Pancreas (tissue), 10 donors: Measurements from ENCODE around the gene CNDP1. TPM values are rescaled to one million over a fixed set of nuclear protein-coding genes. Genes with fewer than 3 reads are reported as not detected.

Experiments
- ATAC-seq, 4 donors: fragments of 200-7000 bp; cut with Tn5 transposase; one replicate each; pipeline versions ENCODE4 v1.8.0 to v1.9.1; 2020; ENCODE audit warnings: mild to moderate bottlenecking in 4 of 4, moderate library complexity in 4 of 4
- DNase-seq, 6 donors: peaks; one replicate each; pipeline ENCODE4 v3.0.0-alpha.2; 2020
- FAIRE-seq: peaks from 2 replicates; lab custom pipeline; 2012; peaks lifted over from hg19 to GRCh38; lab: Jason Lieb, UNC
- H3K27ac ChIP-seq, 4 donors: fragments of 200-600 bp; sonication (generic); 1 replicate in 3 of 4; 2 replicates in 1 of 4; pipeline versions ENCODE4 v1.5.0 to v1.8.0; 2020
- H3K27me3 ChIP-seq, 4 donors: fragments of 200-600 bp; one replicate each; pipeline ENCODE4 v1.8.0; 2021
- H3K36me3 ChIP-seq, 3 donors: fragments of 200-600 bp; sonication (generic) in 1 of 3; one replicate each; pipeline versions ENCODE4 v1.5.0 to v1.8.0; 2020 to 2021
- H3K4me1 ChIP-seq, 3 donors: fragments of 200-600 bp; one replicate each; pipeline ENCODE4 v1.8.0; 2021
- H3K4me3 ChIP-seq, 4 donors: fragments of 200-600 bp; sonication (generic) in 2 of 4; one replicate each; pipeline versions ENCODE4 v1.5.0 to v1.8.0; 2020 to 2021
- H3K9me3 ChIP-seq, 4 donors: fragments of 200-600 bp; one replicate each; pipeline ENCODE4 v1.8.0; 2021
- CTCF ChIP-seq, 4 donors: fragments of 200-600 bp; sonication (generic) in 3 of 4; IDR thresholded peaks; one replicate each; pipeline versions ENCODE4 v1.5.0 to v1.8.0; 2021; ENCODE audit warnings: antibody characterized with exemption in 4 of 4
- WGBS, 2 donors: extraction: QIAGEN DNeasy Blood & Tissue Kit; methylation state at CpG; one replicate each; pipeline ENCODE4 v1.1.7; 2013; 5-methylcytosine and 5-hydroxymethylcytosine counted together
- intact Hi-C, 3 donors: fragments of 100-400 bp; cut with DNase I; formaldehyde crosslinking; loops; one replicate each; pipeline versions ENCODE4 v1.11.1 to v1.14.2; 2022
- polyA plus RNA-seq, 2 donors: library from polyadenylated mRNA; stranded (reverse); fragments of 200-250 nt; gene quantifications; one replicate each; pipeline ENCODE4 v1.2.3, GENCODE V29; 2013
- total RNA-seq, 6 donors: library from RNA; stranded (reverse); fragmentation: NEBNext Ultra II Directional in 4 of 6; extraction: Animal tissue kit (Norgen Biotek cat#: 25700) in 4 of 6; gene quantifications; one replicate each; pipeline versions ENCODE4 v1.2.1 to v1.2.4, GENCODE V29; 2021 to 2023
- donor health status: healthy with polysubstance abuse.
- donor health status: DM: no; HTN: no; CAD: no; lungs with moderate emphysema.
- donor health status: DM: no; HTN: no; CAD: no.
- donor health status: control.
- donor health status: control.
- donor health status: Bipolar disorder and iron deficiency.
- donor health status: DM: yes; HTN: yes; CAD: no.
- donor health status: DM: no; HTN: no; CAD: no.
- donor health status: DM: no; HTN: no; CAD: no.
- donor health status: DM: yes; HTN: yes; CAD: no.

CNDP1 gene
- total and polyA plus RNA-seq, 8 donors, result 0.09 to 0.84 (median 0.21) TPM; not detected in 2

GRCh38 chr18:74589811-74590210 lies 55.5 kb downstream of the CNDP1 start:
- no peaks in the 10 kb centered on the region for H3K9me3 ChIP-seq
- ATAC-seq (peak in 1 of 4 donors; percentile 34), FAIRE-seq (no peak), DNase-seq (no peak)
- H3K4me3 ChIP-seq, result no peak overlapping the region
- no peak overlapping the region for H3K27ac ChIP-seq
- WGBS, 2 donors, result 62 to 64% methylated on average over 3 of the region's 3 CpGs
- no peaks in the 10 kb centered on the region for H3K27me3 ChIP-seq
- H3K36me3 ChIP-seq, result no peaks in the 10 kb centered on the region
- H3K4me1 ChIP-seq, result no peaks in the 10 kb centered on the region
- intact Hi-C loops, result no loop called here
- no peak for TF ChIP-seq CTCF (IDR thresholded peaks at IDR 0.05)

- no peak overlapping the region for H3K27ac ChIP-seq
- DNase-seq, result no peak
- no peak for FAIRE-seq
- no peaks in the 10 kb centered on the region for H3K27me3 ChIP-seq
- intact Hi-C loops, result no loop called here
- no peaks in the 10 kb centered on the region for H3K9me3 ChIP-seq
- no peak overlapping the region for H3K4me3 ChIP-seq
- H3K4me1 ChIP-seq, result peaks cover under 1 to 2% (median under 1%) of the 10 kb centered on the region in 3 donors
- 71 to 76% methylated on average over 1 of the region's 1 CpG for WGBS, 2 donors
- no peak for ATAC-seq
- TF ChIP-seq CTCF (IDR thresholded peaks at IDR 0.05), result no peak
- H3K36me3 ChIP-seq, result no peaks in the 10 kb centered on the region
Observed at GRCh38 chr18:74590671-74591070, 56.4 kb downstream of the CNDP1 start.

GRCh38 chr18:74595431-74595830 lies 61.1 kb downstream of the CNDP1 start:
- no peak for FAIRE-seq
- peaks cover 9 to 16% (median 14%) of the 10 kb centered on the region in 3 donors for H3K4me1 ChIP-seq
- no peak for TF ChIP-seq CTCF (IDR thresholded peaks at IDR 0.05)
- no peak for ATAC-seq
- intact Hi-C loops, result no loop called here
- DNase-seq, result no peak
- H3K9me3 ChIP-seq, result no peaks in the 10 kb centered on the region
- H3K27ac ChIP-seq, result no peak overlapping the region
- no peaks in the 10 kb centered on the region for H3K36me3 ChIP-seq
- H3K4me3 ChIP-seq, result no peak overlapping the region
- no peaks in the 10 kb centered on the region for H3K27me3 ChIP-seq

GRCh38 chr18:74597034-74597661 lies 62.8 kb downstream of the CNDP1 start:
- DNase-seq (peak in 5 of 6 donors; percentile 51 to 83 (median 63)), FAIRE-seq (no peak), ATAC-seq (peak; percentile 63 to 78 (median 70))
- intact Hi-C loops, result no loop called here
- Histone ChIP-seq H3K4me1 (peaks cover 9 to 16% (median 14%) of the 10 kb centered on the region in 3 donors), H3K36me3 (no peaks in the 10 kb centered on the region), H3K27me3 (no peaks in the 10 kb centered on the region), H3K4me3 (peak overlapping the region; percentile 88 to 100 (median 93)), H3K9me3 (no peaks in the 10 kb centered on the region), H3K27ac (peak overlapping the region; percentile 94 to 98 (median 96))
- no peak for TF ChIP-seq CTCF (IDR thresholded peaks at IDR 0.05)
- 0 to 1% methylated on average over 41 of the region's 41 CpGs for WGBS, 2 donors

GRCh38 chr18:74597662-74598349 lies 63.5 kb downstream of the CNDP1 start, which contains the start of gene ZNF407:
Gene ZNF407 (plus strand): TSS chr18:74597870. CDS start chr18:74631020, 33,150 bp downstream.
- Histone ChIP-seq H3K4me3 (peak within 1 kb of the TSS; percentile 88 to 100 (median 93)), H3K4me1 (peaks cover 9 to 16% (median 14%) of the 10 kb centered on the region in 3 donors), H3K27me3 (no peaks in the 10 kb centered on the region), H3K27ac (peak within 1 kb of the TSS; percentile 94 to 98 (median 96)), H3K9me3 (no peaks in the 10 kb centered on the region), H3K36me3 (no peaks in the 10 kb centered on the region)
- 0 to 1% methylated on average over 27 to 63 of the region's 64 CpGs for WGBS, 2 donors
- ATAC-seq (peak; percentile 89 to 95 (median 91)), FAIRE-seq (no peak), DNase-seq (peak; percentile 80 to 92 (median 88))
- TF ChIP-seq CTCF (IDR thresholded peaks at IDR 0.05), result no peak
- intact Hi-C loops, result no loop called here
